ENCODE measurements around the gene GDF11.

The GDF11 gene

DNA sequence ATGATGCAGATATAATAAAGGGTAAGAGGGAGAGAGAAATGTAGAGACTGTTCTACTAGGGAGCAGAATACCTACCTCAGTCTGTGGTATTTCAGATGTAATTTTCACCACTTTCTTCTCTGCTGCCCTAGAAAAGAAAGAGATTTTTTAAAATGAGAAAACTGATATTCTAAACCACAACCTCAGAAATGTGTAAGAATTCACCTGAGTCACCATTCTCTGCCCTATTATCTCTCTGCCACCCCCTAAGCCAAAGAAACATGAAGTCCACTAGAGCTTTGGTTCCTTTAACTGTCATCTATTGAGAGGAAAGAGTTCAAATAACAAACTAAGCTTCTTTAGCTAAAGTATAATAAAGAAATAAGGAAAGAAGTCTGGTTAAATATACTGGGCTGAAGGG is 53.0 kb downstream of the GDF11 start:
- DNase-seq (ENCODE audit: low read depth), result no peak

DNA sequence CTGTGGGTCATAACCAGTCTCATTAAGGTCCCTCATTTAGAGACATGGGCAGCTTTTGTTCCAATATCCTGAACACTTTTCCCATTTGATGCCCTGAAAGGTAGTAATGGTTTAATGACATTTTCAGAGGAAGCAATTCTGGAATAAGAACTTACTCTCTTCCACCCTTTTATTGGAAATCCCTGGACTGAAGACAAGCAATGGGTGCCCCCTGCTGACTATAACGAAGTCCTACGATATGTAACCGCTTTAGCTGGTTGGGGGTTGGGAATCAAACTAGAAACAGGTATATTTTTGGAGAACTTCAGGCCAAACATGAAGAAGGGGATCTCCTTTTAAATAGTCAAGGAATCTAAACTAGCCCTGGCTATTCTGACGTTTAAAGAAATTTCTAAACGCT is 54.1 kb downstream of the GDF11 start:
- DNase-seq (ENCODE audit: low read depth), result no peak

DNA sequence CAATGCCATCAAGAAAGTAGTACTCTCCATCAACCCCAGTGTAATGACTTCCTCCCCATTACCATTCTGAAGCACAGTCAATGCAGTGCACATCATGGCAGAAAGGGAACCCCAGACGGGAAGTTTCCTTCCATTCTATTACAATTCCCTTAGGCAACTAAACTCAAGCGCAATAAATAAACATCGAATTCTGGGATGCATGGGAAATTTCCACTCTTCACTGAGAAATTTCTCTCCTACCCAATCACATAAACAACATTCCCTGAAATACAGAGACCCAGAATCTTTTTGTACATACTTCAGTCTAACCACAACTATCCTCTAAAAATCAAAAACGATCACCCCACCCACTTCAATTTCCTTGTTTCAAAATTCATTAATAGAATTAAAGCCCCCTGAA is 54.6 kb downstream of the GDF11 start:
- DNase-seq (ENCODE audit: low read depth), result no peak

Data from stimulated activated CD8-positive, alpha-beta memory T cell treated with anti-CD3 and anti-CD28 coated beads, Interleukin-4, amount 100 ng/mL, for 24 hours (primary cell).